ENCODE results near the gene SLPI.

DNA sequence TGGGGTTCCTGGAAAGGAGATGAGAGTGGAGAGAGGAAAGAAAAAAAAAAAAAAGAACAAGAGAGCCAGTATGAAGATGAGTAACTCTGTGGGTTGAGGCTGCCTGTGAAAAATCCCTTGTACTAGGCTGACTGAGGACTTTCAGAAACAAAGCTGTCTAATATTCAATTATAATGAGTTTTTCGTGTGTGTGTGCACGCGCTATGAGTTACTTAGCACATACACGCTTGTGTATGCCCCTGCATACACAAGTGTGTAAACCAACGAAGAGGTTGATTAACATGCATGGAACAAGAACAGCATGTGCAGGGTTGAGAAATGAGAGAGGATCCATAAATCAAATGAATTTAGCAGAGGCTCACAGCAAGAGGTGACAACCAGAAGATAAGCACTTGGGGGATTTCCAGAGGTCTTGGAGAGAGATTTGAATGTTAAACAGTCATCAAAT lies 47.5 kb upstream of the SLPI start:
- TF ChIP-seq, protein P1, sequence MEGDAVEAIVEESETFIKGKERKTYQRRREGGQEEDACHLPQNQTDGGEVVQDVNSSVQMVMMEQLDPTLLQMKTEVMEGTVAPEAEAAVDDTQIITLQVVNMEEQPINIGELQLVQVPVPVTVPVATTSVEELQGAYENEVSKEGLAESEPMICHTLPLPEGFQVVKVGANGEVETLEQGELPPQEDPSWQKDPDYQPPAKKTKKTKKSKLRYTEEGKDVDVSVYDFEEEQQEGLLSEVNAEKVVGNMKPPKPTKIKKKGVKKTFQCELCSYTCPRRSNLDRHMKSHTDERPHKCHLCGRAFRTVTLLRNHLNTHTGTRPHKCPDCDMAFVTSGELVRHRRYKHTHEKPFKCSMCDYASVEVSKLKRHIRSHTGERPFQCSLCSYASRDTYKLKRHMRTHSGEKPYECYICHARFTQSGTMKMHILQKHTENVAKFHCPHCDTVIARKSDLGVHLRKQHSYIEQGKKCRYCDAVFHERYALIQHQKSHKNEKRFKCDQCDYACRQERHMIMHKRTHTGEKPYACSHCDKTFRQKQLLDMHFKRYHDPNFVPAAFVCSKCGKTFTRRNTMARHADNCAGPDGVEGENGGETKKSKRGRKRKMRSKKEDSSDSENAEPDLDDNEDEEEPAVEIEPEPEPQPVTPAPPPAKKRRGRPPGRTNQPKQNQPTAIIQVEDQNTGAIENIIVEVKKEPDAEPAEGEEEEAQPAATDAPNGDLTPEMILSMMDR (IDR thresholded peaks at IDR 0.05 in 8 of 11, conservative IDR thresholded peaks at IDR 0.05 in 3 of 11) = no peak
- TF ChIP-seq POLR2A (IDR thresholded peaks at IDR 0.05) = no peak
- TF ChIP-seq POLR2AphosphoS5 (IDR thresholded peaks at IDR 0.05) = no peak

Data from spleen (tissue), 7 donors.